ENCODE measurements around the gene LGALS9B. TPM values are rescaled to one million over a fixed set of nuclear protein-coding genes. Genes with fewer than 3 reads are reported as not detected.
"Not testable (repeated sequence)": the region's sequence is repeated elsewhere in the genome, so short reads cannot be mapped to it uniquely, and the experiment has no call there.

Gene LGALS9B
- total RNA-seq, 2 experiments from 2014 or later = 0.79 to 2.0 TPM

DNA sequence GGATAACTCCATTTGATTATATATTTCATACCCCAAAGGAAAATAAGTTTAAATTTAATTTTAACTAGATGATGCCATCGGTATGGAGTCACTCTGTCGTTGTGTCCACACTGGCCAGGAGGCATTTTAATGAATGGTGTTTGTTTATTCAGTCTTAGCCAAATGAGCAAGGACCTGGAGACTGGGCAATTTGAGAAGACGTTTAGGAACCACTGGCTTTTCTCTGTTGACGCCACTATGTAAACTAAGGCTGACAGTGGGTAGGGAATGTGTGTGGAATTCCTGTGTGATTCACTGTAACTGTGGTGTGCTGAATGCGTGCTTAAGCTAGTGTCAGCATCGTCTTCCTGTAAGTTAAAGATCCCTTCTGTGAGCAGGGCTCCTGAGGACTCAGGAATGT, 17.6 kb upstream of the LGALS9B start:
- ATAC-seq (ENCODE audit: low read depth) = not testable (repeated sequence)

DNA sequence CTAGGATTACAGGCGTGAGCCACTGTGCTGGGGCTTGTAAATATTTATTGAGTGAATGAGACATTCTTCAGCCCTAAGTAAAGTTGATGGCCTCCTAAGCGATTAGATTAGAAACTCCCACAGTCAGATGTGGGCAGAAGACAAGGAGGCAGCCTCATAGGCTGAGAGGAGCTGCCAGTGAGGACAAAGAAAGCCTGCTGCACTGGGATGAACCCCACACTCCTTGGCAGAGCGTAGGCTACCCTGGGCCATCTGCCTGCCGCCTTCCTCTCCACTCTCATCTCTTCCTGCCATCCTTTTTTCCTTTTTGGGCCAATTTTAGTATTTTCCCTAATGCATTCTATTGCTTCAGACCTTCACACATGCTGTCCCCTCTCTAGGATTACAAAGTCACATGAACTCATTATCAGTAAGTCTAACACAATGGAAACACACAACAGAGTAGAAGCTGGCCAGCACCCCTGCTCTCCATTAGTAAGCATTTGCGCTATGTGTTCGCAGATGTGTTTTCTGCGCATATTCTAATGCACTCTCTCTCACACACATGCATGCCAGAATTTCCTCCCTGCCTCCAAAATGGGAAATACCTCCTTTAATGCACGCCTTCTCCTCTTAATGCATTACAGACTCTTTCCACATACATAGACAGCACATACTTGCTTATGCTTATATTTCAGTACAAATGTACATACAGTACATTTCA, 12.7 kb upstream of the LGALS9B start:
- ATAC-seq (ENCODE audit: low read depth); H3K4me3 Mint-ChIP-seq; H3K9me3 Mint-ChIP-seq; POLR2A ChIA-PET; H3K4me1 Mint-ChIP-seq; DNase-seq; H3K27ac Mint-ChIP-seq; H3K36me3 Mint-ChIP-seq; H3K27me3 Mint-ChIP-seq: not testable (repeated sequence)

More for the DNA sequence above, 17.6 kb upstream of the LGALS9B start:
- H3K4me3 Mint-ChIP-seq, POLR2A ChIA-PET, H3K4me1 Mint-ChIP-seq, H3K27me3 Mint-ChIP-seq, H3K27ac Mint-ChIP-seq, H3K36me3 Mint-ChIP-seq, DNase-seq, H3K9me3 Mint-ChIP-seq: not testable (repeated sequence)

DNA sequence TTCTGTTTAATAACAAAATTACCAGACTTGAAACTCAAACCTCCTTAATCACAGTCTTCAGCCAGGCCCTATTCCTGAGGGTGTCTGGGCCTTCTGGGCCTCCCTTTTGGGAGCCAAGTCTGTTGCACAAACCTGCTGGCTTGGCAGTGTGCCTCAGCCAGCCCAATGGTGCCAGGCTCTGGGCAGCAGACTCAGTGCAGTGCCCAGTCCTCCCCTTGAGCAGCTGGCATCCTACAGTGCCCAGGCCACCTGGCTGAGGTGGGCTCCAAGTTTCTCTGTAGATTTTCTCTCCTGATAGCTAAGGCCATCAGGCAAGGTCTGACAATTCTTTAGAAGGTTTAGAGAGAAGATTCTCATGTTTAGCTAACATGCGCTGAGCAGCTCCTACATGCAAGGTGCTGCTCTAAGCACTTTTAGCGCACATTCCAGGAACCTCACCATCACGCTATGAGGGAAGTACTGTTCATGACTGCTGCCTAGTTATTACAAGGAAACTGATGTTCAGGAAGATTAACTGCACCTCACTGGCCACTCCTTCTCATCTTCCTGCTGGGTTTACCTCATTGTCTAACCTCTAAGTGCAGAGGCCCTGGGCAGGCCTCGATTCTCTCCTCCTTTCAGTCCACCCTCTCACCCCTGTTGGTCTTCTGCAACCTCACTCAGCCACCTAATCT, 10.2 kb upstream of the LGALS9B start:
- ATAC-seq (ENCODE audit: low read depth); H3K36me3 Mint-ChIP-seq; H3K9me3 Mint-ChIP-seq; POLR2A ChIA-PET; H3K27me3 Mint-ChIP-seq; H3K4me3 Mint-ChIP-seq; H3K27ac Mint-ChIP-seq; H3K4me1 Mint-ChIP-seq; DNase-seq: not testable (repeated sequence)

DNA sequence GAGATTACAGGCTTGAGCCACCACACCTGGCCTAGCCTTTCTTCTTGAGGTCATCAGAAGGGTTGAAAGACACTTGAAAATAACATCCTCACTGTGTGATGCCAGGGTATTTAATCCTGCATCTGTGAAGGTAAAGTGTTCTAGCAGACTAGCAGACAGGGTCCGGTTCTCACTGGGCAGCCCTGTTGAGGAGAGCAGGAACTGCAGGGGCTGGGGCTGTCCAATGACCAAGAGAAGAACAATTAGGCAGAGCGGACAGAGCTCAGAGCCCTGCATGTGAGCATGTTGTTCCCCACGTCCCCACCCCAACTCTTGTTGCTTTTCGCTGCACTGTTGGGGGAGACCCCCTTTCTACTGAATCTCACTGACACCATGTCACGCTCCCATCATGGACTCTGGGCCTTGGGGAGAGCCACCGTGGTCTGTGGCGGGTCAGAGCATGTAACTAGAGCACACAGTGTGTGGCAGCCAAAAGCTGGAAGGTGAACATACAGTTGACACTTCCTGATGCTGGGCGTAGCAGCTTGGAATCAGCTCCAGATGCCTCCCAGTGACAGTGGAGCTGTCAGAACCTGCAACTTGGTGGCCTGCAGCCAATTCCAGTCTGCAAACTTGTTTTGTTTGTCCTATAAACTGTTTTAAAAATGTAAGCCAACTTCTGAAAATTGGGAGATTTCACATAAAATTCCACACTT, 7.9 kb upstream of the LGALS9B start:
- ATAC-seq (ENCODE audit: low read depth); H3K36me3 Mint-ChIP-seq; POLR2A ChIA-PET; H3K4me3 Mint-ChIP-seq; H3K27me3 Mint-ChIP-seq; H3K27ac Mint-ChIP-seq; DNase-seq; H3K9me3 Mint-ChIP-seq; H3K4me1 Mint-ChIP-seq: not testable (repeated sequence)

DNA sequence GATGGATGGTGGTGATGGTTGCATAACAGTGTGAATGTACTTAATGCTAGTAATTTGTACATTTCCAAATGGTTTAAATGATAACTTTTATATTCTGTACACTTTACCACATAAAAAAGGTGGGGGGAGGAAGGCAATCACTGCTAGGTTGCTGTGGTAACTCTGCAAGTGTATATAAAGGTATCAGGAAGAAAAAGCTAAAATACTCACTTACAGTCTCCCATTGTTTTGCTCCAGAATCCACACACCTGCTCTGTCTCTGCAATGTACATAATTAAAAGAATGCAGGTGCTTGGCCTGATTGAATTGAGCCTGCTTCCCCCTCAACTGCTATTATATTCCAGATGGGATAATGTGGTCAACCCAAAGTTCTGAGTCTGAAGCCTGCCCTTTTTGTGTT, 6.7 kb upstream of the LGALS9B start:
- H3K36me3 Mint-ChIP-seq; ATAC-seq (ENCODE audit: low read depth); H3K4me1 Mint-ChIP-seq; H3K27me3 Mint-ChIP-seq; H3K4me3 Mint-ChIP-seq; H3K9me3 Mint-ChIP-seq; POLR2A ChIA-PET; DNase-seq; H3K27ac Mint-ChIP-seq: not testable (repeated sequence)

DNA sequence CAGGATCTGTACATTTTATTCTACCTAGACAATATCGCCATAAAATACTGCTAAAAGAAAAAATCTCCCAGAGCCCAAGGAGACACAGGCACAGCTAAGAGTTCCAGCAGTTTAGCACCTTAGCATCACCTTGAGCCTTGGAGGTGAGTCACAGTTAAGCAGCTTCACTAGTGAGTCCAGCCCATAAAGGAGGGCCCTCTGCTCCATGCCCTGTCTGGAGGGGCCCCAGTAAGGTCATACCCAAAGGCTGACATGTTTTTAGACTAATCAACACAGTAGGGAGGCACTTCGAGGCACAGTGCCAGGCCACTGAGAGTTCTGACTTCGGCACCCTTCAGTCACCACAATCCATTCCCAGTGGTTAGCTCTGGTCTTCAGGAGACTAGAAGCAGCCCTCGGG, 2.6 kb upstream of the LGALS9B start:
- POLR2A ChIA-PET, H3K9me3 Mint-ChIP-seq: not testable (repeated sequence)

DNA sequence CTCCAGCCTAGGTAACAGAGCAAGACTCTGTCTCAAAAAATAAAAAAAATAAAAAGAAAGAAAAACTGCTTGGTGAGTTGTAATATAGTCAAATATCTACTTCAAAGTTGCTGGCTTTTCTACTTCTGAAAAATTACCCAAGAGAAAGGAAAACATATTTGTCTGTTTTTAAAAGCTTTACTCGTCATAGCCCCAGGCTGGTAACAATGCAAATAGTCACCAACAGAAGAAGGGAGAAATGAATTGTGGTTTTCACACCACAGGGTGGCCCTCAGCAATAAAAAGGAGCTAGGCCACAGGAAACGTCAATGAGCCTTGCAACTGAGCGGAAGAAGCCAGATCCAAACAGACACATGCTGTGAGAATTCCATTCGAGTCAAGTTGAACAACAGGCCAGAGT, 1.8 kb upstream of the LGALS9B start:
- not testable (repeated sequence) for H3K27me3 Mint-ChIP-seq; H3K4me3 Mint-ChIP-seq; ATAC-seq (ENCODE audit: low read depth)

More for the DNA sequence above, 2.6 kb upstream of the LGALS9B start:
- not testable (repeated sequence) for H3K36me3 Mint-ChIP-seq; H3K27ac Mint-ChIP-seq; DNase-seq; H3K4me1 Mint-ChIP-seq; H3K27me3 Mint-ChIP-seq; H3K4me3 Mint-ChIP-seq; ATAC-seq (ENCODE audit: low read depth)

DNA sequence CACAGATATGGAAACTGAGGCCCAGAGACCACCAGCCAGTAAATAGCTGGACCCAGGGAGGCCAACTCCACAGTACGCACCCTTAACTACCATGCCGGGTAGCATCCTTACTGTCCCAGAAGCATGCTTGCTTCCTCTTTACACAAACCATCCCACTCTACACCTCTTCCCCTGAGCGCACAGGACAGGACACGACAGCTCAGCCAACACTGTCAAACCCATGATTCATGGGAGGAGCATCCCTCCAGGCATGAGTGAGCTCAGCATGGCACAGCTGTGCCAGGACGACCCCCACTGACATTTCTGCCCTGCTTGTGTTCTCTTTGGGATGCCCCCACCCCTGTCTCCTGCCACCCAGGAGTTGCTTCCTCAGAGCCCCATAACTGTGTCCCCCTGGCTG, 340 bp downstream of the LGALS9B start:
- H3K4me1 Mint-ChIP-seq, H3K9me3 Mint-ChIP-seq, H3K27me3 Mint-ChIP-seq, H3K36me3 Mint-ChIP-seq, DNase-seq: not testable (repeated sequence)
- peak; percentile 36 for ATAC-seq (ENCODE audit: low read depth)
- peak overlapping the region; percentile 70 for H3K4me3 Mint-ChIP-seq
- POLR2A ChIA-PET = interaction anchor here (0.6 kb wide), 1 partner anchor 297 kb away, joined by 3 read pairs; no protein-coding TSS in a partner anchor
- H3K27ac Mint-ChIP-seq = peak overlapping the region; percentile 70

More for the DNA sequence above, 1.8 kb upstream of the LGALS9B start:
- H3K36me3 Mint-ChIP-seq, H3K9me3 Mint-ChIP-seq, DNase-seq, H3K4me1 Mint-ChIP-seq, H3K27ac Mint-ChIP-seq, POLR2A ChIA-PET: not testable (repeated sequence)

DNA sequence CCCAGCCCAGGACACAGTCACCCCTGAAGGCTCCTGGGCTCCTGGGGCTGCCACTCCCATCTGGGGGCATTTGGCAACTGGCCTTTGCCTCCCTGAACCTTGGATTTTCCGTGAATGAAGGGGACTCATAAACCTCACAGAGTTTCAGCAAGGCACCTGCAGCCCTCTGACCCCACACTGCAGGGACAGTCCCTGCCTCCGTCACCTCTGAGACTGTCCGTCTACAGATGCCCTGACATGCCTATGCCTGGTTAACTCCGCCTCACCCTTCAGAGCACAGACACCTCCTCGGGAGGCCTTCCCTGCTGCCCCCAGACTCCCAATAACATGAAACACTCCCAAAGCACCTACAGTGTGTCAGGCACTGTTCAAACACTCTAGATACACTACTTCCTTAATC, 786 bp downstream of the LGALS9B start:
- H3K4me1 Mint-ChIP-seq; H3K4me3 Mint-ChIP-seq; DNase-seq; H3K27me3 Mint-ChIP-seq; ATAC-seq (ENCODE audit: low read depth); H3K36me3 Mint-ChIP-seq; H3K27ac Mint-ChIP-seq; H3K9me3 Mint-ChIP-seq: not testable (repeated sequence)
- POLR2A ChIA-PET = interaction anchor here (0.6 kb wide), 1 partner anchor 297 kb away, joined by 3 read pairs; no protein-coding TSS in a partner anchor

DNA sequence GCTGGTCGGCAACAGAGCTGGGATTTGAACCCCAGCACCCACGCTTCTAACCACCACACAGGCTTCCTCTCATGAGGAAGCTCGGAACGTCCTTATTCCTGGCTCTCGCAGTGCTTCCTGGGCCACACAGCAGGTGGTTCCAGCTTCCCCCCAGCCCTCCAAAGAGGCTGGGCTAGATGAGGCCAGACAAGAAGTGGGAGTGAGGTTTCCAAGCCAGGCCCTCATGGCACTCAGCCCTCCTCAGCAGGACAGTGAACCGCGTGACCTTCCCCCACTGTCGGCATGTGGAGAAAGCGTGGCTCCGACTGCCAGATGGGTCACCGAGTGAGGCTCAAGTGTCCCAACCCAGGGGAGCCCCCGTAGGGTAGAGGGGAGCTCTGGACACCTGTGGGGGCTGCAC, 1.8 kb downstream of the LGALS9B start:
- DNase-seq; H3K4me1 Mint-ChIP-seq; POLR2A ChIA-PET; H3K27ac Mint-ChIP-seq; H3K4me3 Mint-ChIP-seq; H3K27me3 Mint-ChIP-seq; H3K36me3 Mint-ChIP-seq; H3K9me3 Mint-ChIP-seq; ATAC-seq (ENCODE audit: low read depth): not testable (repeated sequence)

DNA sequence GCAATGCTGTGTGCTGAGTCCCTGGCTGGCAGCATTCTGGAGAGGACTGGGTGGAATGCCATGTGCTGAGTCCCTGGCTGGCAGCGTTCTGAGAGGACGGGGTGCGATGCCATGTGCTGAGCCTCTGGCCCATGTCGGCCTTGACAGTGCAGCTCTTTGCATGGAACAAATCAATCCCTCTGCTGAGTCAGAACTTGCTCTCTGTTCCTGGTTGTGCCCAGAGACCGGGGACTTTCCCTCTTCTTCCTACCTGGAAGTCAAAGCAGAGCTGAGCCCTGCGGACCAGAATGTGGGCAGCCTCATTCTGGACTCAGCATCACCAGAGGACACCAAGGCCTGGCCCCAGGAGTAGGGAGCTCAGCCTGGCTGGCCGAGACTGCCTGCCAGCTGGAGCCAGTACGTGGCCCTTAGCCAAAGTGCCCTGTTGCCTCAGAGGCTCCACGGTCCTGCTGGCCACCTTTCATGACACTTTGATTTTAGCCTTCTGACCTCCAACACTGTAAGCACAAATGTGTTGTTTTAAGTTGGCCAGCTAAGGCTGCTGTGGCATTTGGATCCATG, 2.4 kb downstream of the LGALS9B start:
- DNase-seq; H3K4me1 Mint-ChIP-seq; H3K27ac Mint-ChIP-seq; ATAC-seq (ENCODE audit: low read depth); POLR2A ChIA-PET; H3K36me3 Mint-ChIP-seq; H3K27me3 Mint-ChIP-seq; H3K9me3 Mint-ChIP-seq; H3K4me3 Mint-ChIP-seq: not testable (repeated sequence)

DNA sequence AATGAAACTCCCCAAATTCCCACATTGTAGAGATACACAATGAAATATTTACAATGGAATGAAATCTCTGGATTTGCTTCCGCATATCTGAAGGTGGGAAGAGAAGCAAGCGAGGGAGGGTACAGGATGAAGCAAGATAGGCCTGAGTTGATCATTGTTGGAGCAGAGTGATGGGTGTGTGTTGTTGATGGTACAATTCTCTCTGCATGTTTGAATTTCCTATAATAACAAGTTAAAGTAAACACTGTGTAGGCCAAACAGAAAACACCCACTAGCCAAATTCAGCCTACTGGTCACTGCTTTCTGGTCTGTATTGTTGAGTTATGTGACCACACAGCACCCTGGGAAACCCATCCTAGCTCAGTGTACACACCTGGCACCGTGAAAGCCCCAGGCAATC, 5.2 kb downstream of the LGALS9B start:
- H3K4me3 Mint-ChIP-seq; H3K27ac Mint-ChIP-seq; H3K27me3 Mint-ChIP-seq; H3K4me1 Mint-ChIP-seq; POLR2A ChIA-PET; DNase-seq; H3K9me3 Mint-ChIP-seq; H3K36me3 Mint-ChIP-seq; ATAC-seq (ENCODE audit: low read depth): not testable (repeated sequence)

DNA sequence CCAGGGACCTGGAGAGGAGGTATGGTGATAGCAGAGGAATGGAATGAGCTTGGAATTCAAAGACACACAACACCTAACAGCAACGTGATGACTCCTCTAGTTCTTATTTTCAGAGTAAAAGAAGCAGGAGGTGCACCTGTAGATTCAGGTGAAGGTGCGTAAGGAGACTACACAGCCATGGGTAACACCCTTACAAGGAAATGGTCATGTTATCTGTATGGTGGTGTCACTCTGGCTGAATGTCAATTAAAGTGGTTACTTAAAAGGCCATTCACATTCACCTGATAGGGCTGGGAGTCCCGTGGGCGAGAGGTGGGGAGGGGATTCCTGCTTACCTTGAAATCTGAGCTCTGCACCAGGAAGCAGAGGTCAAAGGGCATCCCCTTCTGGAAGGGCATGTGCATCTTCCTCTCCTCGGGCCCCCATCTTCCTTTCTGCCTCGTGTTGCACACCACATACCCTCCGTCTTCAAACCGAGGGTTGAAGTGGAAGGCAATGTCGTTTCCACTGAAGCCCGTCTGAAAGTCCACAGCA, 9.4 kb downstream of the LGALS9B start:
- DNase-seq; H3K36me3 Mint-ChIP-seq; H3K27me3 Mint-ChIP-seq; H3K4me1 Mint-ChIP-seq; H3K27ac Mint-ChIP-seq; H3K4me3 Mint-ChIP-seq; H3K9me3 Mint-ChIP-seq; POLR2A ChIA-PET; ATAC-seq (ENCODE audit: low read depth): not testable (repeated sequence)

Measured in activated naive CD8-positive, alpha-beta T cell treated with anti-CD3 and anti-CD28 coated beads, Interleukin-2, amount 10 ng/mL, durations not matched to agents 7 days and 5 days (primary cell).